Measurements from ENCODE around the gene TMEM217. TPM values are rescaled to one million over a fixed set of nuclear protein-coding genes. Genes with fewer than 3 reads are reported as not detected.
A peak's percentile ranks its signal among the peaks of the same experiment; 100 is the strongest.

TMEM217 gene
- total RNA-seq, 2 donors from 2014 or later: 0.95 to 1.6 TPM

DNA sequence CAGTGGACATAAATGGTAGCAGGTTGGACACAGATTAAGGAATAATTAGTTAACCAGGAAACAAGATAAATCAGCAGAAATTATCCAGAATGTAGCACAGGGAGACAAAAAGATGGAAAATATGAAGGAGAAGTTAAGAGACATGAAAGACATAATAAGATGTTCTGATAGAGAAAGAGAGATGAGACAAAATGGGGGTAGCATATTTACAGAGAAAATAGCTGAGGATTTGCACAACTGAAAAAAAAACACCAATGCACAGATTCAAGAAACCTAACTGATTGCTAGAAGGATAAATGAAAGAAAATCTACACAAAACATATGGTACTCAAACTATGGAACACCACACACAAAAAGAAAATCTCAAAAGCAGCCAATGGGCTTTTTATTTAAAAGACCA is 35.0 kb downstream of the TMEM217 start:
- peak overlapping the region; percentile 76 for H3K4me3 ChIP-seq (ENCODE audit: low read length)
- no peaks in the 10 kb centered on the region for H3K9me3 ChIP-seq (ENCODE audit: control insufficient read depth, low read length)
- H3K27me3 ChIP-seq (ENCODE audit: control insufficient read depth, insufficient read depth, low read length, poor library complexity, severe bottlenecking): no peaks in the 10 kb centered on the region
- TF ChIP-seq, protein P1, sequence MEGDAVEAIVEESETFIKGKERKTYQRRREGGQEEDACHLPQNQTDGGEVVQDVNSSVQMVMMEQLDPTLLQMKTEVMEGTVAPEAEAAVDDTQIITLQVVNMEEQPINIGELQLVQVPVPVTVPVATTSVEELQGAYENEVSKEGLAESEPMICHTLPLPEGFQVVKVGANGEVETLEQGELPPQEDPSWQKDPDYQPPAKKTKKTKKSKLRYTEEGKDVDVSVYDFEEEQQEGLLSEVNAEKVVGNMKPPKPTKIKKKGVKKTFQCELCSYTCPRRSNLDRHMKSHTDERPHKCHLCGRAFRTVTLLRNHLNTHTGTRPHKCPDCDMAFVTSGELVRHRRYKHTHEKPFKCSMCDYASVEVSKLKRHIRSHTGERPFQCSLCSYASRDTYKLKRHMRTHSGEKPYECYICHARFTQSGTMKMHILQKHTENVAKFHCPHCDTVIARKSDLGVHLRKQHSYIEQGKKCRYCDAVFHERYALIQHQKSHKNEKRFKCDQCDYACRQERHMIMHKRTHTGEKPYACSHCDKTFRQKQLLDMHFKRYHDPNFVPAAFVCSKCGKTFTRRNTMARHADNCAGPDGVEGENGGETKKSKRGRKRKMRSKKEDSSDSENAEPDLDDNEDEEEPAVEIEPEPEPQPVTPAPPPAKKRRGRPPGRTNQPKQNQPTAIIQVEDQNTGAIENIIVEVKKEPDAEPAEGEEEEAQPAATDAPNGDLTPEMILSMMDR (conservative IDR thresholded peaks at IDR 0.05): no peak
- peaks cover 7% of the 10 kb centered on the region for H3K4me1 Mint-ChIP-seq
- peak overlapping the region; percentile 71 for H3K4me3 Mint-ChIP-seq
- no peak for DNase-seq
- H3K27ac ChIP-seq (ENCODE audit: low read depth, low read length): no peak overlapping the region
- H3K27ac Mint-ChIP-seq: no peak overlapping the region
- H3K36me3 ChIP-seq (ENCODE audit: control insufficient read depth, insufficient read depth, low read length): no peaks in the 10 kb centered on the region
- no peaks in the 10 kb centered on the region for H3K27me3 Mint-ChIP-seq (ENCODE audit: insufficient read depth)
- H3K36me3 Mint-ChIP-seq (ENCODE audit: low read depth): no peaks in the 10 kb centered on the region
- H3K9me3 Mint-ChIP-seq: no peaks in the 10 kb centered on the region
- H3K9ac ChIP-seq (ENCODE audit: extremely low read depth, low read length, poor library complexity, severe bottlenecking): no peak overlapping the region
- no peaks in the 10 kb centered on the region for H3K4me1 ChIP-seq (ENCODE audit: control insufficient read depth, insufficient read depth, low read length)

DNA sequence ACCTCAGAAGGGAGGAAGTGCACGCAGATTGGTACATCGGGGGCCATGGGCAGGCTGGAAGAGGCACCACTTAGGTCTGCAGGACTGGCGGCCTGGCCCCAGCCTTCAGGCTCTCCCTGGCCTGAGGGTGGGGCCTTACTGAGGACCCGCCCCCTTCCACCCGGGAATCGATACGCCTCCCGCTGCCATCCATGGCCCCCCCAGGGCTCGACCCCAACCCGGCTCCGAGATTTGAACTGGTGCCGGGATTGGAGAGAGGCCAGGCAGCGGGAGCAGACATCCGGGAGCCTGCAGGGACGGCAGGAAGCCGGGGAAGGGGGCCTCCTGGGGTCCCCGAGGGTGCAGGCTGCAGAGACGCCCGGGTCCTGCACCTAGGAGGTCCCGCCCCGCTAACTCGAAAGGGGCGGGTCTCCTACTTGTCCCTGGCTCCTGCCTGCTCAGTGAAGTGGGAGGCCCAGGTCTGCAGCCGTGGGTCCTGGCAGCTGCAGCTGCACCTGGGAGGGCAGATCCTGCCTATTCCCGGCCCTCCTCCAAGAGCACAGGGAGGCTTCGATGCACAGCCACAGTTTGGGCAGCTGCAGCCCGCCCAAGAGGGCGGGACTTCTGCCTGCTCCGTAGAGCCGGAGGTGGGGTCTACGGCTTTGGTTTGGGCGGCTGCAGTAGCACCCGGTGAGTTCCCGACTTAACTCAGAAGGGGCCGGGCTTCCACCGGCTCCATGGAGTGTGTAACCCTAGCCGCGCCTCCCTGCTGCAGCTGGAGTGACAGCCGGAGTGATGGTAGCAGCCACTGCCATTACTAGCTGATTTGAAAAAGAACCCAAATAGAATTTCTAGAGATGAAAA is 35.6 kb downstream of the TMEM217 start:
- Histone ChIP-seq H3K27me3 (ENCODE audit: control insufficient read depth, insufficient read depth, low read length, poor library complexity, severe bottlenecking) (no peaks in the 10 kb centered on the region), H3K9me3 (ENCODE audit: control insufficient read depth, low read length) (no peaks in the 10 kb centered on the region), H3K4me1 (ENCODE audit: control insufficient read depth, insufficient read depth, low read length) (no peaks in the 10 kb centered on the region), H3K4me3 (ENCODE audit: low read length) (peak overlapping the region; percentile 76), H3K27ac (ENCODE audit: low read depth, low read length) (peak overlapping the region; percentile 7), H3K36me3 (ENCODE audit: control insufficient read depth, insufficient read depth, low read length) (no peaks in the 10 kb centered on the region), H3K9ac (ENCODE audit: extremely low read depth, low read length, poor library complexity, severe bottlenecking) (no peak overlapping the region)
- TF ChIP-seq, protein P1 (conservative IDR thresholded peaks at IDR 0.05): no peak
- Mint-ChIP-seq H3K36me3 (ENCODE audit: low read depth) (no peaks in the 10 kb centered on the region), H3K27ac (peak overlapping the region; percentile 89), H3K9me3 (no peaks in the 10 kb centered on the region), H3K4me1 (peaks cover 7% of the 10 kb centered on the region), H3K4me3 (peak overlapping the region; percentile 71), H3K27me3 (ENCODE audit: insufficient read depth) (no peaks in the 10 kb centered on the region)
- DNase-seq: peak; percentile 98
- WGBS, 2 experiments (ENCODE audit: insufficient coverage in 1 of 2, insufficient read length in 1 of 2): 2% methylated on average over 23 to 39 of the region's 39 CpGs

DNA sequence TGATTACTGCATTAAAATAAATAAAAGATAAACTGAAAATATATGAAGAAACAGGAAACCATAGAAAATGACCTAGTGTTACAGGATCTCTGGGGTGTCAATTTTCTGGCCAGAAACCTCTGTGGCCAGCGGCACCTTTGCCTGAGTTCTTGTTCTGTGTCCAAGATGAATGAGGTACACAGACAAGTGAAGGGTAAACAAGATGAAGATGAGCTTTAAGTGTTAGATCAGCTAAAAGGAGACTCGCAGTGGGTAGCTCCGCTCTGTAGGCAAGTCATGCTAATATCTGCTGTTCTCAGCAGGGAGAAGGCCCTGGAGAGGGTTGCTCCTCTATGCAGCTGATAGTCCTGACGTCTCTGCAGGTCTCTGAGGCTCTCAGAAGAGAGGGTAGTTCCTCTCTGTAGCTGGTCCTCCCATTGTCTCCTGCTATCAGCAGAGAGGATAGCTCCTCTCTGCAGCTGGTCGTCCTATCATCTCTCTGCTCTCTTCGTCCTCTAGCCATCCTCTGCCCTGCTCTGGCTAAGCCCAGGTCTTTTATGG is 36.3 kb downstream of the TMEM217 start:
- H3K9ac ChIP-seq (ENCODE audit: extremely low read depth, low read length, poor library complexity, severe bottlenecking): no peak overlapping the region
- Mint-ChIP-seq H3K9me3 (no peaks in the 10 kb centered on the region), H3K4me1 (peaks cover 7% of the 10 kb centered on the region), H3K27ac (peak overlapping the region; percentile 89), H3K36me3 (ENCODE audit: low read depth) (no peaks in the 10 kb centered on the region), H3K27me3 (ENCODE audit: insufficient read depth) (no peaks in the 10 kb centered on the region), H3K4me3 (peak overlapping the region; percentile 71)
- H3K27ac ChIP-seq (ENCODE audit: low read depth, low read length): no peak overlapping the region
- 41 to 60% methylated on average over 4 to 6 of the region's 6 CpGs for WGBS, 2 experiments (ENCODE audit: insufficient coverage in 1 of 2, insufficient read length in 1 of 2)
- TF ChIP-seq, protein P1 (conservative IDR thresholded peaks at IDR 0.05): no peak
- no peaks in the 10 kb centered on the region for H3K27me3 ChIP-seq (ENCODE audit: control insufficient read depth, insufficient read depth, low read length, poor library complexity, severe bottlenecking)
- H3K9me3 ChIP-seq (ENCODE audit: control insufficient read depth, low read length): no peaks in the 10 kb centered on the region
- no peak for DNase-seq
- H3K4me1 ChIP-seq (ENCODE audit: control insufficient read depth, insufficient read depth, low read length): no peaks in the 10 kb centered on the region
- peak overlapping the region; percentile 76 for H3K4me3 ChIP-seq (ENCODE audit: low read length)
- no peaks in the 10 kb centered on the region for H3K36me3 ChIP-seq (ENCODE audit: control insufficient read depth, insufficient read depth, low read length)
